Muscle layer of colon (tissue), 2 donors: ENCODE results near the gene CACNB2.

Experiments
- H3K27ac ChIP-seq: one replicate; pipeline ENCODE4 v1.7.0; 2013; ENCODE audit warnings: low read depth, mild to moderate bottlenecking, low read length, moderate library complexity
- H3K27me3 ChIP-seq, 2 donors: one replicate each; pipeline ENCODE4 v1.7.0; 2013; ENCODE audit warnings: low read length in 2 of 2, mild to moderate bottlenecking in 2 of 2; ENCODE audit not compliant: insufficient read depth in 2 of 2, control insufficient read depth in 1 of 2
- H3K36me3 ChIP-seq: one replicate; pipeline ENCODE4 v1.7.0; 2013; ENCODE audit warnings: mild to moderate bottlenecking, low read length; ENCODE audit not compliant: insufficient read depth
- H3K4me1 ChIP-seq: one replicate; pipeline ENCODE4 v1.7.0; 2013; ENCODE audit warnings: mild to moderate bottlenecking, low read length; ENCODE audit not compliant: insufficient read depth
- H3K4me3 ChIP-seq, 2 donors: one replicate each; pipeline ENCODE4 v1.7.0; 2013; ENCODE audit warnings: low read length in 2 of 2, low read depth in 1 of 2, mild to moderate bottlenecking in 1 of 2, moderate library complexity in 1 of 2
- H3K9ac ChIP-seq: one replicate; pipeline ENCODE4 v1.7.0; 2013; ENCODE audit warnings: low read length
- H3K9me3 ChIP-seq: one replicate; pipeline ENCODE4 v1.7.0; 2013; ENCODE audit warnings: mild to moderate bottlenecking, low read length
- donor health status: abdominal sarcoma.
- donor health status: Adenocarcinoma of cecum.

Gene CACNB2

DNA sequence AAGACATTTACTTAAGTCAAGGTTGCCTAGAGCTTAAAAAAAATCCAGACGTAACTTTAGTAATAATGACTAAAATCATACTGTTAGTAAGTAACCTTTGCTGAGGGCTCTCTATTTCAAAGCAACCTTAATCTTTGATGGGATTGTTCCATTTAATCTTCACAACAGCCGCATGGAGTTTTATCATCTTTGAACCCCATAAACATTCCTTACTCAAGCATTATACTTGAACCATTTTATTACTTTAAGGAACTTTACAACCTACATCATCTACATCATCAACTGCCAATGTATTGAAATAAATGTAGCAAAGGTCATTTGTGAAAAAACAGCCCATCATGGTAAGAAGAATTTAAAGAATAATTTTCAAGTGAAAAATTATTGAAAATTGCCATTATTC lies 22.9 kb upstream of the CACNB2 start:
- no peaks in the 10 kb centered on the region for H3K4me1 ChIP-seq
- no peak overlapping the region for H3K4me3 ChIP-seq
- no peak overlapping the region for H3K9ac ChIP-seq
- no peaks in the 10 kb centered on the region for H3K27me3 ChIP-seq
- no peaks in the 10 kb centered on the region for H3K36me3 ChIP-seq
- H3K27ac ChIP-seq = no peak overlapping the region
- H3K9me3 ChIP-seq = no peaks in the 10 kb centered on the region

DNA sequence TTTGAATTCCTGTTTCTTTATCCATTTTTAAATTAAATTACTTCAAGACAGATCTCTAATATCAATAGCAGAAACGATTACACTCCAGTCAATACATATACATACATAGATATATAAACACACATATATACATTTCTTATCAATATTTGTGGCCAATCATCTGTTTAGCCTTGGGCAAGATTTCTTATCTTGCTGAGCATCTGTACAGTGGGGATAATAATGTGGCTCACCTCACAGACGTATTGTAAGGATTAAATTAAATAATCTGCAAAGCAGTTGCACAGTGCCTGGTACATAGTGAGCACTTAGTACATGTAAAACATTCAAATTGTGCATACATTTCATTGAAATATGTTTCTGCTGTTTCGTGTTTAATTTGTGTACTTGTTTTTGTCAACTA lies 17.5 kb upstream of the CACNB2 start:
- Histone ChIP-seq H3K4me3 (no peak overlapping the region), H3K27ac (no peak overlapping the region), H3K36me3 (no peaks in the 10 kb centered on the region), H3K9me3 (no peaks in the 10 kb centered on the region), H3K27me3 (no peaks in the 10 kb centered on the region), H3K9ac (no peak overlapping the region), H3K4me1 (no peaks in the 10 kb centered on the region)

DNA sequence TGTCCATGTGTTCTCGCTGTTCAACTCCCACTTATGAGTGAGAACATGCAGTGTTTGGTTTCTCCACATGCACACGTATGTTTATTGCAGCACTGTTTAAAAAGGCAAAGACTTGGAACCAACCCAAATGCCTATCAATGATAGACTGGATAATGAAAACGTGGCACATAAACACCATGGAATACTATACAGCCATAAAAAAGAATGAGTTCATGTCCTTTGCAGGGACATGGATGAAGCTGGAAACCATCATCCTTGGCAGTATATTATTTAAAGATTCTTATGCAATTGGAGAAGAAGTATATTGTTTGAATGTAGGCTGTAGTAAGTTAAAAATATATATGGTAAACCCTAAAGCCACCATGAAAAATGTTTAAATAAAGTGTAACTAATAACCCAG lies 7.2 kb upstream of the CACNB2 start:
- Histone ChIP-seq H3K4me1 (peaks cover 12% of the 10 kb centered on the region), H3K36me3 (no peaks in the 10 kb centered on the region), H3K4me3 (no peak overlapping the region), H3K27me3 (no peaks in the 10 kb centered on the region), H3K9ac (no peak overlapping the region), H3K9me3 (no peaks in the 10 kb centered on the region), H3K27ac (no peak overlapping the region)

DNA sequence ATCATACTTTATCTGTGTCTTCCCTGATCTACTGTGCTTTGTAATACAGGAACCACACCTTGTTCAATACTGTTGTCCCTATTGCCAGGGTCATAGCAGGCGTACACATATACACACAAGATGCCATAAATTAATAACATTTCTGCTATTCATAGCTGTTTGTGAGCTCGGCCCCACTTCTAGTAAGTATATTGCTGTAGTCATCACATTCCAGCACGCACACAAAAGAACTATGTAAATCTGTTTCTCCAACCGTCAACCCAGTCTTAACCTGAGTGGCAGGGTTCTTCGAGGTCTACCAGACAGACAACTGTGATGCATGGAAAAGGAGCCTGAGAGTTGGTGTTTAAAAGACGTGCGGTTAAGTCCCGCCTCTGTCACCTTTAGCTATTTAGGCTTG lies 5.7 kb upstream of the CACNB2 start:
- Histone ChIP-seq H3K36me3 (no peaks in the 10 kb centered on the region), H3K9me3 (no peaks in the 10 kb centered on the region), H3K4me3 (no peak overlapping the region), H3K4me1 (peaks cover 13% of the 10 kb centered on the region), H3K27me3 (no peaks in the 10 kb centered on the region), H3K9ac (no peak overlapping the region), H3K27ac (no peak overlapping the region)

DNA sequence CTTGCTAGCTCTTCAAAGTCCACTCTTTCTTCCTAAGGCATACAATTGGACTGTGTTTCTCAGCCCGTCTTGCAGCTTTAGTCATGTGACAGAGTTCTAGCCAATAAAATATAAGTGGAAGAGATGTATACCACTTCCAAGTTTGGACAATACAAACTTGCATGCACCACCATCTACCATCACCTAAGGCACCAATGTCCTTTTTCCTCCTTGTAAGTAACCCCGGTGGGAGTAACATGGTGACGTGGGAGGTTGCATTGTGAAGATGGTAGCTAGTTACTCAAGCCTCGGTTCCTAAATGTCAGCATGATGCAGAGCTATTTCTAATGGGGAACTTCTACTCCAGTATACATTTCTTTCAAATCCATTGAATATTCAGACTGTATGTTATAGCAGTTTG lies 5.3 kb upstream of the CACNB2 start:
- Histone ChIP-seq H3K9ac (no peak overlapping the region), H3K27ac (no peak overlapping the region), H3K36me3 (no peaks in the 10 kb centered on the region), H3K9me3 (no peaks in the 10 kb centered on the region), H3K4me3 (no peak overlapping the region), H3K4me1 (peaks cover 17% of the 10 kb centered on the region), H3K27me3 (no peaks in the 10 kb centered on the region)

DNA sequence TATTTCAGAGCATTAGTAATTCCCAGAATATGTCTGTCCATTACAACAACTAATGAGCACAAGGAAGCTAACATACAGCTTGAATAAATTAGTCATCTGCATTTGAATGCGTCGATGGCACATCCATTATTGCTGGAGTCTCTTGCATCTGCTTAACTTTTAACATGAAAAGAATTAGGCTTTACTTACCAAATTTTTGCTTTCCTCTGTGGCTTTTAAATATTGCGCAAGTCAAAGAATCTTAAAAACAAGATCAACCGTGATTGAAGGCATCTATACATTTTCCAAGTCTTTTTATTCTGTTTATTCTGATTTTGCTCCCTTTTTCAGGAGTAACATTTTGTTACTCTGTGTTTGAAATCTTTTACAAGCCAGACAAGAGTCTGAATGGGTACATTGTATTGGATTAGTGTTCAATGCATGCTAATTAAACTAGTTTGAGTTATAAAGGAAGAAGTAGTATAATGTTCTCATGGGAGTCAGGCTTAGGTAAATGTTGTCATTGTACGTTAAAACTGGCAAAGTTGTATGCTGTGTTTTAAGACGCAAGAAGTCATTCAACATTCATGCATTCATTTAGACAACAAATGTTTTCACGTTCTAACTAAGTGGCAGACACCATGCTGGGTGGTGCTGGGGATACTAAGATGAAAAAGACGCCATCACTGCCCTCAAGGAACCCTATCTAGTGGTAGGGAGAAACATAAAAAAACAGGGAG lies 4.0 kb upstream of the CACNB2 start:
- H3K27ac ChIP-seq = no peak overlapping the region
- no peak overlapping the region for H3K9ac ChIP-seq
- peaks cover 18% of the 10 kb centered on the region for H3K4me1 ChIP-seq
- H3K27me3 ChIP-seq = no peaks in the 10 kb centered on the region
- H3K9me3 ChIP-seq = no peaks in the 10 kb centered on the region
- no peak overlapping the region for H3K4me3 ChIP-seq
- H3K36me3 ChIP-seq = no peaks in the 10 kb centered on the region

DNA sequence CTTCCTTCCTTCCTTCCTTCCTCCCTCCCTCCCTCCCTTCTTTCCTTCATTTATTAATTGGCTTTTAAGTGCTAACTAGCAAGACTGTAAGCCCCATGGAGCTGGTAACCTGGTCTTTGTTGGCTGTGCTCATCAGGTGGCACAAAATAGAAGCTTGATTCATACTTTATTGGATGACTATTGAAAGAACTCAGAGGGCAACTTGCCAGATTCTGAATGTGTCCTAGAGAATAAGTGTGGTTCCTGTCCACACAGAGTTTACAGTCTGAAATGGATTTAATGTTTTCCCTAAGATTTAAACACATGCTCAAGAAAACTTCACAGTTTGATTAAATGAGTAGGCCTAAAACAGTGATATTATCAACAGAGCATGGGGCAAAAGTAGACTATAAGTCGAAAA lies 3.1 kb upstream of the CACNB2 start:
- H3K27ac ChIP-seq = no peak overlapping the region
- no peak overlapping the region for H3K4me3 ChIP-seq
- H3K36me3 ChIP-seq = no peaks in the 10 kb centered on the region
- no peak overlapping the region for H3K9ac ChIP-seq
- H3K27me3 ChIP-seq = no peaks in the 10 kb centered on the region
- no peaks in the 10 kb centered on the region for H3K9me3 ChIP-seq
- peaks cover 18% of the 10 kb centered on the region for H3K4me1 ChIP-seq

DNA sequence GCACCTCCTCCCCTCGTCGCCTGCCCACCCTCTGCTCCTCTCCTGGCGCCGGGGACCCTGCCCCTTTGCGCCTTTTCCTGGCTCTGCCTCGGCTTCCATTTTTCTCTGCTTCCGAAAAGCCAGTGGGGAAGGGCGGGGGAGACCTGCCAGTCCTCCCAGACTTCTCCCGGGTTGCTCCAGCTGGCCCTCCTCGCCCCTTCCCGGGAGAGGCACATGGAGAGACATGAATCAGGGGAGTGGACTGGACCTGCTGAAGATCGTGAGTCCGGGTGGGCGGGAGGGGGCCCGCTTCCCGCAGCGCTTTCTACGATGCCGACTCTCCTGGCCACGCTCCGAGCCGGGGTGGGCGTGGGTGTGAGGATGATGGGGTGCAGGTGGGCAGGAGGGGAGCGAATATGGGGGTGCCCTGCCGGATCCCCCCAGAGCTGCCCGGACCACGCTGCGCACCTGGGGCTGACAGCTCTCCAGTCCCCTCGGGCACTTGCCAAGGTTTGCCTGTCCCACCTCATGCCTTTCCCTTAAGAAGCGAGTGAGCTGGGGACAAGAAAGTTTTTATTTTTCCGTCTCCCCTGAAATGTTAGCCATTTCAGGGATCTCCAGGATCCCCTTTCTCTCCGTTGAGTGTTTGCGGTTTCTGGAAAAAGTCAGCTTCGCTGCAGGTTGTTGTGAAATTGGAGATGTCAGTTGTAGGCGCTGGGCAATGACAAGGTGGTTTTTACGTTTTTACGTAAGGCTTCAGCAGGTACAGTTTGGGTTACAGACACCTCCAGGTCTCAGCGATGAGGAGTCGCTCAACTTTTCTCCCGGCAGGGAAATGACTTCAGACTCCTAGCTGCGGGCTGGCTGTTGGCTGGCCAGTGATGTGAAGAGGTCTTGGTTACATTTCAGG lies 977 bp downstream of the CACNB2 start:
- Histone ChIP-seq H3K27ac (peak overlapping the region; percentile 94), H3K4me3 (peak overlapping the region; percentile 84 to 87), H3K9ac (peak overlapping the region; percentile 83)

DNA sequence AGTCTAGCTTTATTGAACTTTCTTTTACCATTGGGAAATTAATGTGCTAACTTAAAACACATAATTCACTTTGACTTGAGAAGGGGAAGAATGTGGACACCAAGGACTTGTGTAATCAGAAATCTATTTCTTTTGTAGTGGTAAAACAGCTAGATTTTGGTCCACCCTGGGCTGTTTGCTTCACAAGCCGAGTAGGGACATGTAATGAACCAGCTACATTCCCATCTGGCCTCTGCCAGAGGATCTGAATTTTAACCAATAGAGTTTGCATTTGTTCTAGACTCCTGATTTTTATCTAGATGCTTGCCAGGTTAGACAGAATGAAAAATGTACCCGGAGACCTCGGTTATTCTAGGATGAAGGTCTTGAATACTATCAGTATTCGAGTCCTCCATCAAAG lies 1.9 kb downstream of the CACNB2 start:
- Histone ChIP-seq H3K9ac (no peak overlapping the region), H3K4me3 (peak overlapping the region in 1 of 2 donors; percentile 87), H3K27ac (peak overlapping the region; percentile 94), H3K9me3 (no peaks in the 10 kb centered on the region), H3K27me3 (no peaks in the 10 kb centered on the region), H3K36me3 (no peaks in the 10 kb centered on the region), H3K4me1 (peaks cover 34% of the 10 kb centered on the region)

More for the DNA sequence above, 977 bp downstream of the CACNB2 start:
- Histone ChIP-seq H3K9me3 (no peaks in the 10 kb centered on the region), H3K27me3 (no peaks in the 10 kb centered on the region), H3K36me3 (no peaks in the 10 kb centered on the region), H3K4me1 (peaks cover 30% of the 10 kb centered on the region)

DNA sequence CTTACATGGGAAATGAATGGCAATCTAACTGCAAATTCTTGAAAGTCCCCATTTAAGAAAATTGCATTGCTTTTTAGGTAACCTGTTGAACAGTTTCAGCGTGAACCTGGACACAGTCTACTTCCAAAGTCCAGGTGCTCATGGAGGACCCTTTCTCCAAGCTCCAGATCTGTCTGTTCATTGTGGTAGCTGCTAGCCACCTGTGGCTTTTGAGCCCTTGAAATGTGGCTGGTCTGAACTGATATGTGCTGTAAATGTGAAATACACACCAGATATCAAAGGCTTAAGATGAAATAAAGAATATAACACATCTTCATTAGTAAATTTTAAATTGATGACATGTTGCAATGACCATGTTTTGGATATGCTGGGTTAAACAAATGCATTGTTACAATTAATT lies 4.2 kb downstream of the CACNB2 start:
- no peaks in the 10 kb centered on the region for H3K27me3 ChIP-seq
- peak overlapping the region; percentile 36 for H3K27ac ChIP-seq

DNA sequence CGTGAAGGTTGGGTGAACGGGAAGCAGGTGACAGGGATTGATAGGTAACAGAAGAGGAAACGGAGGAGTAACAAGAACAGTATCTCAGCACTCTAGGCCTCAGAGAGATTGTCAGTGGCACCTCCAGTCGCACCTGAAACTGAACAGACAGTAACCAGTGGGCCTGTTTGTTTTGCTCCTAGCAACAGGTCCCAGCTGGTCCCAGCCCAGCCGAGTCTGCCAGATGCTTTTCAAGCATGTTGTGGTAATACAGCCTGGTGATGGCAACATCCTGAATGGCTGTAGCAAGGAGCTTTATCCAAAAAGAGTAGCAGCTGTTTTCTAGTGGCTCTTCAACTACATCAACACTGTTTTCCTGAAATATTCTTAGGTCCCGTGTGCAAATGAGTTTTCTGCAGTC lies 4.7 kb downstream of the CACNB2 start:
- H3K27me3 ChIP-seq = no peaks in the 10 kb centered on the region
- H3K27ac ChIP-seq = peak overlapping the region; percentile 36
- peaks cover 39% of the 10 kb centered on the region for H3K4me1 ChIP-seq
- no peaks in the 10 kb centered on the region for H3K36me3 ChIP-seq
- no peak overlapping the region for H3K9ac ChIP-seq
- H3K9me3 ChIP-seq = no peaks in the 10 kb centered on the region
- no peak overlapping the region for H3K4me3 ChIP-seq

More for the DNA sequence above, 4.2 kb downstream of the CACNB2 start:
- peaks cover 40% of the 10 kb centered on the region for H3K4me1 ChIP-seq
- H3K9ac ChIP-seq = no peak overlapping the region
- no peak overlapping the region for H3K4me3 ChIP-seq
- no peaks in the 10 kb centered on the region for H3K9me3 ChIP-seq
- H3K36me3 ChIP-seq = no peaks in the 10 kb centered on the region
